Parathyroid adenoma (tissue), 2 donors: Measurements from ENCODE around the gene GDA.

ENCODE experiments used
- H2AFZ ChIP-seq: fragments of 300-600 bp; sonication (generic); one replicate; pipeline ENCODE4 v1.7.0; 2017; ENCODE audit warnings: antibody characterized with exemption, mild to moderate bottlenecking
- H3K27ac ChIP-seq: fragments of 300-600 bp; sonication (generic); one replicate; pipeline ENCODE4 v1.7.0; 2017
- H3K27me3 ChIP-seq: fragments of 300-600 bp; sonication (generic); one replicate; pipeline ENCODE4 v1.7.0; 2017; ENCODE audit warnings: low read length; ENCODE audit not compliant: control insufficient read depth, insufficient read depth
- H3K36me3 ChIP-seq: fragments of 300-600 bp; sonication (generic); one replicate; pipeline ENCODE4 v1.7.0; 2017; ENCODE audit warnings: low read length; ENCODE audit not compliant: control insufficient read depth, insufficient read depth
- H3K4me1 ChIP-seq: fragments of 300-600 bp; sonication (generic); one replicate; pipeline ENCODE4 v1.7.0; 2017; ENCODE audit warnings: control low read depth
- H3K4me2 ChIP-seq: fragments of 300-600 bp; sonication (generic); one replicate; pipeline ENCODE4 v1.7.0; 2017; ENCODE audit warnings: low read length
- H3K4me3 ChIP-seq: fragments of 300-600 bp; sonication (generic); one replicate; pipeline ENCODE4 v1.7.0; 2017; ENCODE audit warnings: low read depth, low read length
- H3K79me2 ChIP-seq: fragments of 300-600 bp; sonication (generic); one replicate; pipeline ENCODE4 v1.7.0; 2017; ENCODE audit warnings: control low read depth
- H3K9ac ChIP-seq: fragments of 300-600 bp; sonication (generic); one replicate; pipeline ENCODE4 v1.7.0; 2017; ENCODE audit warnings: mild to moderate bottlenecking
- H3K9me3 ChIP-seq: fragments of 300-600 bp; sonication (generic); one replicate; pipeline ENCODE4 v1.7.0; 2017; ENCODE audit warnings: low read length; ENCODE audit not compliant: control insufficient read depth
- CTCF ChIP-seq: fragments of 300-600 bp; sonication (generic); IDR thresholded peaks from one replicate; pipeline ENCODE4 v1.7.0; 2017; ENCODE audit warnings: antibody characterized with exemption, mild to moderate bottlenecking
- donor health status: primary hyperparathyroidism.

Gene GDA

DNA sequence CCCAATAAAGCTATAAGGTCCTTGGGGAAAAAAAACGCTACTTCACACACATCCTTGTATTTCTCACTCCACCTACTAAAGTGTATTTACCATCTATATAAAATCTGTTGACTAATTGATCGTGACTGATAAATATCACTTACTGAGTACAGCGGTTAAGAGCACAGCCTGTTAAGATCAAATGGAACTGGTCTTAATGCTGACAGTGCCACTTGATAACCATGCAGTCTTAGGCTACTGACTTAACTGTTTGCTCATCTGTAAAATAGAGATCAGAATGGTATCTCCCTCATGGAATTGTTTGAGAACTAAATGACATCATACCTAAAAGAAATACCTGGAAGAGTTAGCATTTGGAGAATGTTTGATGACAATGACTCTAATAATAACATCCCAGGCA, 148.3 kb downstream of the GDA start:
- no peak for TF ChIP-seq CTCF
- Histone ChIP-seq H3K27ac (no peak overlapping the region), H3K79me2 (no peaks in the 10 kb centered on the region), H3K4me3 (no peak overlapping the region), H3K9ac (no peak overlapping the region), H2AFZ (no peak overlapping the region), H3K36me3 (no peaks in the 10 kb centered on the region), H3K4me1 (no peaks in the 10 kb centered on the region), H3K4me2 (no peak overlapping the region), H3K9me3 (no peaks in the 10 kb centered on the region), H3K27me3 (no peaks in the 10 kb centered on the region)

DNA sequence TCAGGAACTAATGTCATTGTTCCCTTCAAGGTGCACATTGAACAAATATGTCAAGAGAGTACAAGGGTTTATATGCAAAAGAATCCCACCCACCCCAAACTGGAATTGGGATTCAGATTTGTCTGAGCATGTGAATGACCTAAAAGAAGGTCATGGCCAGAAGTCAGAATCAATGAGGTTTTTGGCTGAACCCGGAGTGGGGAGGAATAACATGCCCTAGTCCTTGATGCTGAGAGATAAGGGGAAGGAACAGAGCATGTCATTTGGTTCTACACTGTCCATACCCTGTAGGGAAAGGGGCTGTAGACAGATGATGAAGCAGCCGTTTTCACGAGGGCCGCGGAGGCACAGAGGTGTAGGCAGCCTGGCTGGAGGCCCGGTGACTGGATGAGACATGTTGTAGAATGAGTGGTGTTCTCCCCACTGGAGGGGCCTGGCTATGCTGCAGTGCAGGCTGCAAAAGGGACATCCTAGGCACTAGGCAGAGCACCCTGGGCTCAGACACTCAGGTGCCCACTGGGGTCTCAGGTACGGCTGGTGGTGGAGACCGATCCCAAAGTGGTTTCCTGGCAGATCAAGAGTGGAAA, 149.9 kb downstream of the GDA start:
- Histone ChIP-seq H2AFZ (no peak overlapping the region), H3K9ac (no peak overlapping the region), H3K79me2 (no peaks in the 10 kb centered on the region), H3K9me3 (no peaks in the 10 kb centered on the region), H3K27ac (no peak overlapping the region), H3K4me2 (no peak overlapping the region), H3K4me1 (no peaks in the 10 kb centered on the region), H3K36me3 (no peaks in the 10 kb centered on the region), H3K27me3 (no peaks in the 10 kb centered on the region), H3K4me3 (no peak overlapping the region)
- TF ChIP-seq CTCF: no peak

GRCh38 chr9:72300873-72301272, 151.6 kb downstream of the GDA start:
- no peaks in the 10 kb centered on the region for H3K9me3 ChIP-seq
- H3K79me2 ChIP-seq: no peaks in the 10 kb centered on the region
- no peak overlapping the region for H2AFZ ChIP-seq
- TF ChIP-seq CTCF: no peak
- H3K9ac ChIP-seq: no peak overlapping the region
- H3K4me3 ChIP-seq: no peak overlapping the region
- H3K4me1 ChIP-seq: peaks cover 3% of the 10 kb centered on the region
- no peaks in the 10 kb centered on the region for H3K27me3 ChIP-seq
- H3K27ac ChIP-seq: no peak overlapping the region
- no peak overlapping the region for H3K4me2 ChIP-seq
- H3K36me3 ChIP-seq: no peaks in the 10 kb centered on the region
